GM12892 (cell line): Measurements from ENCODE around the gene CCDC50.

Experiments
- POLR2AphosphoS5 ChIP-seq: IDR thresholded peaks from 2 replicates; pipeline ENCODE4 v1.6.1; 2011; ENCODE audit warnings: low read depth, low read length, control low read depth
- TAF1 ChIP-seq: IDR thresholded peaks from 2 replicates; pipeline ENCODE4 v1.6.1; 2011; ENCODE audit warnings: low read depth, mild to moderate bottlenecking, control low read depth, low read length, borderline replicate concordance

- TF ChIP-seq POLR2AphosphoS5 = no peak
- no peak for TF ChIP-seq TAF1
Observed at GRCh38 chr3:191331388-191331787, 2.2 kb downstream of the CCDC50 start.
